ENCODE measurements around the gene CTCFL.
"Not testable (repeated sequence)": the region's sequence is repeated elsewhere in the genome, so short reads cannot be mapped to it uniquely, and the experiment has no call there.

Gene CTCFL

GRCh38 chr20:57476641-57477461, 48.1 kb downstream of the CTCFL start:
- Histone ChIP-seq H3K9ac (ENCODE audit: low read depth, low read length) (no peak overlapping the region), H3K36me3 (ENCODE audit: insufficient read depth, low read length) (no peaks in the 10 kb centered on the region), H3K9me3 (ENCODE audit: control insufficient read depth, insufficient read depth, low read length) (no peaks in the 10 kb centered on the region), H3K4me1 (ENCODE audit: insufficient read depth, low read length) (peaks cover 13% of the 10 kb centered on the region)

- H3K9me3 ChIP-seq (ENCODE audit: control insufficient read depth, insufficient read depth, low read length): no peaks in the 10 kb centered on the region
- H3K4me1 ChIP-seq (ENCODE audit: insufficient read depth, low read length): peaks cover 6% of the 10 kb centered on the region; the same call in 1 of the 2 replicates
- H3K9ac ChIP-seq (ENCODE audit: low read depth, low read length): no peak overlapping the region
- no peaks in the 10 kb centered on the region for H3K36me3 ChIP-seq (ENCODE audit: insufficient read depth, low read length)
Measured at GRCh38 chr20:57476084-57476526, 48.8 kb downstream of the CTCFL start.

- Histone ChIP-seq H3K36me3 (ENCODE audit: insufficient read depth, low read length) (no peaks in the 10 kb centered on the region), H3K4me1 (ENCODE audit: insufficient read depth, low read length) (peaks cover under 1% of the 10 kb centered on the region; the same call in 1 of the 2 replicates), H3K9me3 (ENCODE audit: control insufficient read depth, insufficient read depth, low read length) (no peaks in the 10 kb centered on the region), H3K9ac (ENCODE audit: low read depth, low read length) (no peak overlapping the region)
Measured at GRCh38 chr20:57475388-57476083, 49.4 kb downstream of the CTCFL start.

- H3K4me1 ChIP-seq (ENCODE audit: insufficient read depth, low read length): peaks cover 7% of the 10 kb centered on the region; the same call in 1 of the 2 replicates
- no peak overlapping the region for H3K9ac ChIP-seq (ENCODE audit: low read depth, low read length)
- no peaks in the 10 kb centered on the region for H3K9me3 ChIP-seq (ENCODE audit: control insufficient read depth, insufficient read depth, low read length)
- H3K36me3 ChIP-seq (ENCODE audit: insufficient read depth, low read length): no peaks in the 10 kb centered on the region
Measured at GRCh38 chr20:57474816-57475215, 50.1 kb downstream of the CTCFL start.

- Histone ChIP-seq H3K9me3 (ENCODE audit: control insufficient read depth, insufficient read depth, low read length) (no peaks in the 10 kb centered on the region), H3K36me3 (ENCODE audit: insufficient read depth, low read length) (no peaks in the 10 kb centered on the region)
Measured at GRCh38 chr20:57474205-57474604, 50.7 kb downstream of the CTCFL start.

GRCh38 chr20:57473246-57474048, 51.5 kb downstream of the CTCFL start:
- Histone ChIP-seq H3K36me3 (ENCODE audit: insufficient read depth, low read length) (no peaks in the 10 kb centered on the region), H3K9ac (ENCODE audit: low read depth, low read length) (no peak overlapping the region), H3K4me1 (ENCODE audit: insufficient read depth, low read length) (peaks cover 11% of the 10 kb centered on the region), H3K9me3 (ENCODE audit: control insufficient read depth, insufficient read depth, low read length) (no peaks in the 10 kb centered on the region)

More at GRCh38 chr20:57474205-57474604, 50.7 kb downstream of the CTCFL start:
- Histone ChIP-seq H3K4me1 (ENCODE audit: insufficient read depth, low read length) (peaks cover 11% of the 10 kb centered on the region), H3K9ac (ENCODE audit: low read depth, low read length) (no peak overlapping the region)

GRCh38 chr20:57472474-57472873, 52.5 kb downstream of the CTCFL start:
- not testable (repeated sequence) for H3K9me3 ChIP-seq (ENCODE audit: control insufficient read depth, insufficient read depth, low read length); H3K36me3 ChIP-seq (ENCODE audit: insufficient read depth, low read length); H3K9ac ChIP-seq (ENCODE audit: low read depth, low read length)
- H3K4me1 ChIP-seq (ENCODE audit: insufficient read depth, low read length): peaks cover 11% of the 10 kb centered on the region

- Histone ChIP-seq H3K36me3 (ENCODE audit: insufficient read depth, low read length) (no peaks in the 10 kb centered on the region), H3K4me1 (ENCODE audit: insufficient read depth, low read length) (peaks cover 11% of the 10 kb centered on the region), H3K9ac (ENCODE audit: low read depth, low read length) (no peak overlapping the region), H3K9me3 (ENCODE audit: control insufficient read depth, insufficient read depth, low read length) (no peaks in the 10 kb centered on the region)
Measured at GRCh38 chr20:57471496-57472372, 53.2 kb downstream of the CTCFL start.

GRCh38 chr20:57470666-57471495, 54.1 kb downstream of the CTCFL start:
- Histone ChIP-seq H3K4me1 (ENCODE audit: insufficient read depth, low read length) (peaks cover 11% of the 10 kb centered on the region), H3K36me3 (ENCODE audit: insufficient read depth, low read length) (no peaks in the 10 kb centered on the region), H3K9me3 (ENCODE audit: control insufficient read depth, insufficient read depth, low read length) (no peaks in the 10 kb centered on the region), H3K9ac (ENCODE audit: low read depth, low read length) (no peak overlapping the region)

GRCh38 chr20:57470212-57470522, 54.8 kb downstream of the CTCFL start:
- no peaks in the 10 kb centered on the region for H3K36me3 ChIP-seq (ENCODE audit: insufficient read depth, low read length)
- H3K9ac ChIP-seq (ENCODE audit: low read depth, low read length): no peak overlapping the region
- peaks cover 11% of the 10 kb centered on the region for H3K4me1 ChIP-seq (ENCODE audit: insufficient read depth, low read length)
- H3K9me3 ChIP-seq (ENCODE audit: control insufficient read depth, insufficient read depth, low read length): no peaks in the 10 kb centered on the region

GRCh38 chr20:57469418-57470211, 55.3 kb downstream of the CTCFL start:
- Histone ChIP-seq H3K4me1 (ENCODE audit: insufficient read depth, low read length) (peaks cover 11% of the 10 kb centered on the region), H3K9ac (ENCODE audit: low read depth, low read length) (no peak overlapping the region)

GRCh38 chr20:57468523-57469417, 56.2 kb downstream of the CTCFL start:
- no peak overlapping the region for H3K9ac ChIP-seq (ENCODE audit: low read depth, low read length)
- H3K9me3 ChIP-seq (ENCODE audit: control insufficient read depth, insufficient read depth, low read length): no peaks in the 10 kb centered on the region
- peaks cover 11% of the 10 kb centered on the region for H3K4me1 ChIP-seq (ENCODE audit: insufficient read depth, low read length)
- no peaks in the 10 kb centered on the region for H3K36me3 ChIP-seq (ENCODE audit: insufficient read depth, low read length)

More at GRCh38 chr20:57469418-57470211, 55.3 kb downstream of the CTCFL start:
- no peaks in the 10 kb centered on the region for H3K36me3 ChIP-seq (ENCODE audit: insufficient read depth, low read length)
- H3K9me3 ChIP-seq (ENCODE audit: control insufficient read depth, insufficient read depth, low read length): no peaks in the 10 kb centered on the region

Data from ES-I3 (cell line).